HG03196 (cell line): ENCODE results near the gene NUAK1.

Experiments
- ATAC-seq: cut with Tn5 transposase; IDR thresholded peaks from one replicate; pipeline ENCODE4 v1.9.1; 2021; ENCODE audit not compliant: unreplicated experiment

Gene NUAK1

DNA sequence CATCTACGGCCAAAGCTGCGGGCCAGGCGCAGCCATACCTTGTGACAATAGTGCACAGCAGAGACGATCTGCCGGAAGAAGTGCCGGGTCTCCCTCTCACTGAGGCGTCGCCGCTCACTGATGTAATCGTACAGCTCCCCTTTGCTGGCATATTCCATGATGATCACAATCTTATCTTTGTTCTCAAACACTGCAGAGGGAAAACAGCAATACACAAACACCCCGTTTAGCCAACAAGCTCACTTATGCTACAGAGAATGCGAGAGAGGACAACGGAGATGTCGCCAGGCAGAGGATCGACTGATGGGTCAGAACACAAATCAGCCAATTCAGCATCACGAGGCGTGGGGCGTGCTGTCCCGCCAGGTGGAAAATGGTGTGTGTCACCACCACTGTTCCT is 52.1 kb downstream of the NUAK1 start:
- no peak for ATAC-seq

GRCh38 chr12:106085213-106085612 is 53.5 kb downstream of the NUAK1 start:
- no peak for ATAC-seq

DNA sequence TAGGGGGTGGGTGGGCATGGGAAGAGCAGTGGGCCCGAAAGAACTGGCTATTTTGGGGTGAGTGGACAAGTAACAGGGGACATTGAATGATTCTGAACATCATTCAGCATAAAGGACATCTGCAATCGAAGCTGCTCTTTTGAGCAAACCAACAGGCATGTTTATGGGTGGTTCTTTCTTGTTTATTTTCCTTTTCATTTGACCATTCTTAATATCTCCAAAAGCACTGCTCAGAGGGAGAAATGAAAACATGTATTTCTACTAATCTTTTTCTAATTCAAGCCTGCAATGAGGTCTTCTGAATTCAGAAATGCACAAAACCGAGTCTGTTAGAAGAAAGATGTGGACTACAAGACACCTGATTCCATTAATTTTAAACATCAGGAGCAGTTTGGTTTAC is 54.0 kb downstream of the NUAK1 start:
- no peak for ATAC-seq

- no peak for ATAC-seq
These were observed 54.6 kb downstream of the NUAK1 start for GRCh38 chr12:106084014-106084671.

GRCh38 chr12:106082216-106083175 is 56.3 kb downstream of the NUAK1 start:
- ATAC-seq, result no peak

DNA sequence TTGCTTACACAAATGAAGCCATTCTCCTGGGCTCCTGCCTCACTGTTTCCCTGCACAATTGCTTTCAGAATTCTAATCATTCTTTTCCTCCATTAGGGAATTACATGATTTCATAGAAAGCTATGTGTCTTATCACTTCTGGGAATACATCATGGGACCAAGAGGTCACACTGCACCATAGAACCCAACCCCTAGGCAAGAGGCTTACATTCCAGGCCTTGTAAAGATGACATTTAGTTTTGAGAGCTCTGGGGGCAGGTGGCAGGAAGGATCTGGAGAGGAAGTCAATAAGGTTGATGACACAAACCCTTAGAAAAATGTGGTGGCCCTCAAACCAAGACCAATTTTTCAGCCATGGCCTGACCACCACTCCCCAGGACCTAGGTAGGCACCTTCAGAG is 57.1 kb downstream of the NUAK1 start:
- ATAC-seq, result no peak

GRCh38 chr12:106080791-106081170 is 58.0 kb downstream of the NUAK1 start:
- no peak for ATAC-seq

GRCh38 chr12:106080041-106080790 is 58.5 kb downstream of the NUAK1 start:
- ATAC-seq, result no peak

GRCh38 chr12:106079148-106079738 is 59.5 kb downstream of the NUAK1 start:
- ATAC-seq, result no peak

GRCh38 chr12:106078358-106079010 is 60.3 kb downstream of the NUAK1 start:
- no peak for ATAC-seq

GRCh38 chr12:106074706-106075392 is 63.9 kb downstream of the NUAK1 start:
- ATAC-seq, result no peak

DNA sequence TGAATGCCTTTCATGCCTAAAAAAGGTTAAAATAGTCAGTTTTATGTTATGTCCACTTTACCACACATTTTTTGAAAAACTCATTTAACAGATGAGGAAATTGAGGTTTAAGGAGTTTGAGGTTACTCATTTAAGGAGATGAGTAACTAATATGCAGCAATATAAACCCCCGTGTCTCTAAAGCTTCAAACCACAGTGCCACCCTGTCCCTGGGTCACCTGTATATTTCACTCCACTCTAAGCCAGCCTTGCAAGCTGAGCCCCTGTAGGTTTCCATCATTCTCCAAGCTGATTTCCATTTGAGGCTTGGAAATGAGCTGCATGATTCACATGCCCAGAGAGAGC is 64.4 kb downstream of the NUAK1 start:
- no peak for ATAC-seq

DNA sequence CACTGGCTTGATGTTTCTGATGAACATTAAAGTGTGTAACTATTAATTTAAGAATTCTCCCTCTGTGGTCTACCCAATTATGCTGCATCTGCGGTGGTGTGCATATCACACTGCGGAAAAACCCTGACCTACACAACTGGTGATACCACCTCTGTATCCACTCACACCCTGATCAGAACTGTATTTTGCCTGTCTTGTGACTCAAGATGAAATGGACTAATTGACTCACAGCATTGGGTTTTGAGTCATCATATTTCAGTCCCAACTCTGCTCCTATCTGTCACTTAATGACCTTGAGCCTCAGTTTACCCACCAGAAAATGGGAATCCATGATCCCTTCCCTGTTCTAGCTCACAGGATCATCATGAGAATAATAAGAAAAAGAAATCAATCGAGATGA is 65.6 kb downstream of the NUAK1 start:
- no peak for ATAC-seq

- ATAC-seq, result no peak
These were observed 66.0 kb downstream of the NUAK1 start for GRCh38 chr12:106072751-106073150.

- no peak for ATAC-seq
These were observed 67.1 kb downstream of the NUAK1 start for GRCh38 chr12:106071686-106072085.

DNA sequence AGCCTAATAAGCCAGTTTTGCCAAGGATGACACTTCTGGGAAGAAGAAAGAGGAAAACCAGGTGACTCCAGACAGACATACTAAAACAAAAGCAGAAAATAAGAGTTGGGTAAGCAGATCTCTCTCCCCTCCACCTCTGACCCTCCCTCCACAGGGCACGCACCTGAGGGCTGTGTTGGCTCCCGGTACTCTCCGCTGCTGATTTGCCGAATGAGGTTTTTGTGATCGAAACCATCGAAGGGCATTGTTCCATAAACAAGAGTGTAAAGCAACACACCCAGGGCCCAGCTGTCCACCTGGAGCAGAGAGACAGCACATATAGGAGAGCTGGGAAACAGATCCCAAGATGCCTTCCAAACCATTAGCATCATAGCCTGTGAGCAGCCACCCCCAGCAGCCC is 68.1 kb downstream of the NUAK1 start:
- no peak for ATAC-seq

GRCh38 chr12:106070147-106070546 is 68.6 kb downstream of the NUAK1 start:
- ATAC-seq, result no peak

DNA sequence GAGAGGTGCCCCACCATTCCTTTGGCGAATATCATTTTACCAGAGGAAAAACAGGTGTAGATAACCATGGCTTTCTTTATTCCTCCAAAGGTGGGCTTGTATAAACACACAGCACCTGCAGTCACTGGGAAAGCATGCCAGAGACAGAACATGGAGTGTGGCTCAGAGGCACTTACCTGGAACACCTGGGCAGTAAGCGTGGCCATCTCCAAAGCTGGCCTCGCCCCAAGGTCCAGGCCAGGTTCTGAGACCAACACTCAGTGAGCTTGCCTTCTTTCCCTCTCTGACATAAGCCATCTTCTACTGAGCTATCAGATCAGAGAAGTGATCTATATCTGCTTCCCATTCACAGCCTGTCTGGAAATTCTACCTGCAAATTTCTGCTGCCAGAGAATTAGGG is 70.5 kb downstream of the NUAK1 start:
- no peak for ATAC-seq

DNA sequence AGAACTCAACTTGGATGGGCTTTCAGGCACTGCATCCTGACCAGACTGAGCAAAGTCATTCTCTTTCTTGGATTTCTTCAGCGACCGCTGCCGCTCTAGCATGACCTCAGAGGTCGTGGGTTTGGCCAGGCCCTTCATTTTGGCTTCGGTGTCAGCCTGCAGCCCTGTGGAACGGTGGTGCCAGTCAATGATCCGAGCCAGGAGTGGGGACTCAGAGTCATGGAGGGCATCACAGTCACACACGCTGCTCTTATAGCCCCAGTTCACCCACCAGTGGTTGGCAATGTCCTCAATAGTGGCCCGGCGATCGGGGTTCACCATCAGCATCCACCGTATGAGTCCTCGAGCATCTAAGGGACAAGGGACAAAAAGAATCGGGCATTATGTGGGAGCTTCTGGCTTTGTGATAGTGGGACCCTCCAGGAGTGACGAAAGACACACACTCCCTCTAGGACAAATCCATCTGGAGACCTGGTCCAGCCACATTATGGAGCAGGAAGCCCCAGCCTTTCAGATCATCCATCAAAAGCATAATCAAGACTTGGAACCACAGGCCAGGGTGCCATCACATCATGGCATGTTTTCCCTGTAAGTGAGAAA is 71.0 kb downstream of the NUAK1 start:
- ATAC-seq, result no peak
